HEK293 (cell line): ENCODE measurements around the gene PDE4D.

Source experiments
- AEBP2 ChIP-seq: fragments of 450-650 bp; formaldehyde crosslinking; IDR thresholded peaks from 2 replicates; pipeline ENCODE4 v1.5.1; 2016; ENCODE audit warnings: missing biosample characterization, missing genetic modification characterization, borderline replicate concordance
- BCL11B ChIP-seq: fragments of 450-650 bp; formaldehyde crosslinking; IDR thresholded peaks from 2 replicates; pipeline ENCODE4 v1.5.1; 2016; ENCODE audit warnings: low read depth, missing biosample characterization, missing genetic modification characterization
- GLI2 ChIP-seq: fragments of 450-650 bp; formaldehyde crosslinking; IDR thresholded peaks from 2 replicates; pipeline ENCODE4; 2017; ENCODE audit warnings: missing biosample characterization, missing genetic modification characterization, low read depth, borderline replicate concordance
- INSM2 ChIP-seq: fragments of 450-650 bp; formaldehyde crosslinking; IDR thresholded peaks from 2 replicates; pipeline ENCODE4 v1.5.1; 2016; ENCODE audit warnings: missing biosample characterization, missing genetic modification characterization
- PRDM10 ChIP-seq: fragments of 450-650 bp; formaldehyde crosslinking; IDR thresholded peaks from 2 replicates; pipeline ENCODE4 v1.5.1; 2016; ENCODE audit warnings: missing biosample characterization, missing genetic modification characterization
- PRDM6 ChIP-seq: fragments of 450-650 bp; formaldehyde crosslinking; IDR thresholded peaks from 2 replicates; pipeline ENCODE4 v1.5.1; 2017; ENCODE audit warnings: missing biosample characterization, missing genetic modification characterization
- REPIN1 ChIP-seq: fragments of 450-650 bp; formaldehyde crosslinking; IDR thresholded peaks from 2 replicates; pipeline ENCODE4 v1.5.1; 2017; ENCODE audit warnings: missing biosample characterization, missing genetic modification characterization, low read depth
- SP2 ChIP-seq: fragments of 450-650 bp; formaldehyde crosslinking; IDR thresholded peaks from 2 replicates; pipeline ENCODE4 v1.5.1; 2016; ENCODE audit warnings: missing biosample characterization, missing genetic modification characterization
- SP7 ChIP-seq: fragments of 450-650 bp; formaldehyde crosslinking; IDR thresholded peaks from 2 replicates; pipeline ENCODE4 v1.5.1; 2016; ENCODE audit warnings: missing biosample characterization, missing genetic modification characterization
- YY1 ChIP-seq: fragments of 450-650 bp; formaldehyde crosslinking; IDR thresholded peaks from 2 replicates; pipeline ENCODE4 v1.5.1; 2018; ENCODE audit warnings: missing biosample characterization, missing genetic modification characterization
- ZFP69B ChIP-seq: fragments of 450-650 bp; formaldehyde crosslinking; IDR thresholded peaks from 2 replicates; pipeline ENCODE4 v1.5.1; 2016; ENCODE audit warnings: missing biosample characterization, missing genetic modification characterization
- ZIC2 ChIP-seq: fragments of 450-650 bp; formaldehyde crosslinking; IDR thresholded peaks from 2 replicates; pipeline ENCODE4 v1.5.1; 2016; ENCODE audit warnings: missing biosample characterization, missing genetic modification characterization
- ZNF133 ChIP-seq: fragments of 450-650 bp; formaldehyde crosslinking; IDR thresholded peaks from 2 replicates; pipeline ENCODE4 v1.5.1; 2016; ENCODE audit warnings: missing biosample characterization, missing genetic modification characterization
- ZNF155 ChIP-seq: fragments of 450-650 bp; formaldehyde crosslinking; IDR thresholded peaks from 2 replicates; pipeline ENCODE4 v1.5.1; 2016; ENCODE audit warnings: missing biosample characterization, missing genetic modification characterization
- ZNF175 ChIP-seq: fragments of 450-650 bp; formaldehyde crosslinking; IDR thresholded peaks from 2 replicates; pipeline ENCODE4 v1.5.1; 2016; ENCODE audit warnings: missing biosample characterization, missing genetic modification characterization
- ZNF184 ChIP-seq: fragments of 450-650 bp; IDR thresholded peaks from 2 replicates; pipeline ENCODE4 v1.5.1; 2018; ENCODE audit warnings: missing biosample characterization, mild to moderate bottlenecking, missing genetic modification characterization
- ZNF280D ChIP-seq: fragments of 450-650 bp; formaldehyde crosslinking; IDR thresholded peaks from 2 replicates; pipeline ENCODE4 v1.5.1; 2016; ENCODE audit warnings: missing biosample characterization, missing genetic modification characterization
- ZNF324 ChIP-seq: fragments of 450-650 bp; formaldehyde crosslinking; IDR thresholded peaks from 2 replicates; pipeline ENCODE4 v1.5.1; 2016; ENCODE audit warnings: missing biosample characterization, missing genetic modification characterization
- ZNF350 ChIP-seq: fragments of 450-650 bp; formaldehyde crosslinking; IDR thresholded peaks from 2 replicates; pipeline ENCODE4 v1.5.0; 2017; ENCODE audit warnings: missing biosample characterization, mild to moderate bottlenecking, missing genetic modification characterization
- ZNF37A ChIP-seq: fragments of 450-650 bp; IDR thresholded peaks from 2 replicates; pipeline ENCODE4 v1.5.1; 2018; ENCODE audit warnings: missing biosample characterization, missing genetic modification characterization
- ZNF514 ChIP-seq: fragments of 450-650 bp; formaldehyde crosslinking; IDR thresholded peaks from 2 replicates; pipeline ENCODE4 v1.5.1; 2016; ENCODE audit warnings: missing biosample characterization, missing genetic modification characterization
- ZNF529 ChIP-seq: fragments of 450-650 bp; formaldehyde crosslinking; IDR thresholded peaks from 2 replicates; pipeline ENCODE4 v1.5.1; 2017; ENCODE audit warnings: missing genetic modification characterization, missing biosample characterization; ENCODE audit not compliant: insufficient replicate concordance
- ZNF548 ChIP-seq: fragments of 450-650 bp; formaldehyde crosslinking; IDR thresholded peaks from 2 replicates; pipeline ENCODE4 v1.5.1; 2016; ENCODE audit warnings: missing biosample characterization, missing genetic modification characterization
- ZNF571 ChIP-seq: fragments of 450-650 bp; formaldehyde crosslinking; IDR thresholded peaks from 2 replicates; pipeline ENCODE4 v1.5.0; 2017; ENCODE audit warnings: missing biosample characterization, missing genetic modification characterization
- ZNF624 ChIP-seq: fragments of 450-650 bp; formaldehyde crosslinking; IDR thresholded peaks from 2 replicates; pipeline ENCODE4 v1.5.1; 2017; ENCODE audit warnings: missing biosample characterization, missing genetic modification characterization
- ZNF677 ChIP-seq: fragments of 450-650 bp; IDR thresholded peaks from 2 replicates; pipeline ENCODE4 v1.5.0; 2018; ENCODE audit warnings: missing biosample characterization, mild to moderate bottlenecking, missing genetic modification characterization, moderate library complexity
- ZNF837 ChIP-seq: fragments of 450-650 bp; formaldehyde crosslinking; IDR thresholded peaks from 2 replicates; pipeline ENCODE4 v1.5.1; 2016; ENCODE audit warnings: missing biosample characterization, missing genetic modification characterization
- ZSCAN16 ChIP-seq: fragments of 450-650 bp; formaldehyde crosslinking; IDR thresholded peaks from 2 replicates; pipeline ENCODE4 v1.5.1; 2016; ENCODE audit warnings: missing biosample characterization, missing genetic modification characterization
- ZSCAN30 ChIP-seq: fragments of 450-650 bp; IDR thresholded peaks from 2 replicates; pipeline ENCODE4 v1.5.1; 2018; ENCODE audit warnings: missing biosample characterization, mild to moderate bottlenecking, missing genetic modification characterization, moderate library complexity

PDE4D gene

GRCh38 chr5:59126708-59127573 lies 766.6 kb downstream of the PDE4D start (continued):
- TF ChIP-seq PRDM10 (no peak), YY1 (tag by site-specific recombination) (no peak), ZNF324 (tag by site-specific recombination) (no peak), ZIC2 (tag by site-specific recombination) (no peak), ZSCAN30 (0 out of 2 replicates have a peak, but pooled peaks have one; percentile 34), ZNF133 (no peak), ZNF571 (tag by site-specific recombination) (no peak), ZNF677 (tag by site-specific recombination) (no peak), ZNF155 (tag by site-specific recombination) (no peak), BCL11B (tag by site-specific recombination) (no peak), AEBP2 (tag by site-specific recombination) (no peak), ZNF837 (no peak), ZNF514 (tag by site-specific recombination) (no peak), ZNF280D (tag by site-specific recombination) (no peak), SP7 (peak; percentile 25), REPIN1 (tag by site-specific recombination) (no peak), INSM2 (tag by site-specific recombination) (peak; percentile 93), ZNF184 (tag by site-specific recombination) (no peak), ZNF548 (no peak), ZFP69B (tag by site-specific recombination) (no peak), SP2 (tag by site-specific recombination) (no peak), ZNF529 (no peak), GLI2 (tag by site-specific recombination) (no peak), ZNF175 (no peak), PRDM6 (peak; percentile 90), ZNF350 (tag by site-specific recombination) (no peak), ZSCAN16 (tag by site-specific recombination) (no peak), ZNF624 (tag by site-specific recombination) (no peak), ZNF37A (tag by site-specific recombination) (no peak)
